Stomach (tissue), 4 donors: ENCODE results near the gene PDE9A.

Experiments
- CTCF ChIP-seq, 7 experiments: fragments of 450-650 bp in 4 of 7; fragments of 200-600 bp in 3 of 7; sonication (generic) in 3 of 7; IDR thresholded peaks; one replicate each; pipeline ENCODE4 v1.5.1; 2016 to 2019; ENCODE audit warnings: antibody characterized with exemption in 7 of 7, control low read depth in 2 of 7, mild to moderate bottlenecking in 1 of 7
- EP300 ChIP-seq: sonication (generic); formaldehyde crosslinking; IDR thresholded peaks from one replicate; pipeline ENCODE4 v1.6.1; 2017; ENCODE audit warnings: antibody characterized with exemption
- POLR2A ChIP-seq, 4 donors: fragments of 450-650 bp; IDR thresholded peaks; one replicate each; pipeline ENCODE4 v1.6.1; 2016; ENCODE audit warnings: antibody characterized with exemption in 4 of 4, control low read depth in 2 of 4, mild to moderate bottlenecking in 1 of 4, moderate library complexity in 1 of 4
- POLR2AphosphoS5 ChIP-seq, 3 donors: sonication (generic); formaldehyde crosslinking; IDR thresholded peaks; one replicate each; pipeline ENCODE4 v1.6.1; 2016; ENCODE audit warnings: antibody characterized with exemption in 3 of 3

DNA sequence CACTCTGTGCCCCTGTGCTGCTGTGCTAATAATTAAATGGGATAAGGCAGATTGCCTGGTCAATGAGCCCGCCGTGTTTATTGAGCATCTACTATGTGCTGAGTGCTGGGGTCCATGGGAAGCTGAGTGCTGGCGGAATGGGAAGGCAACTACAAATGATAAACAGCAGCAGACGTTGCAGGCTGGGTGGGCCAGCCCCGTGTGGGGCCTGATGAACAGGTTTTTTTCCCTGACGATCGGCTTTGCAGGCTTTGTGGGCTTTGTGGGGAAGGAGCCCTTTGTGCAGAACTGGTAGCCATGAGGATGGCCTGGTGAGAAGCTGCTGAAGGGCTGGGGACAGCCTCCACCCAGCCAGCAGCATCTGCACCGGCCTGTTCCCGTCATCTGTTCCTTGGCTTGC is 3.5 kb downstream of the PDE9A start:
- TF ChIP-seq CTCF (IDR thresholded peaks at IDR 0.05) (no peak), POLR2A (IDR thresholded peaks at IDR 0.05) (no peak), POLR2AphosphoS5 (IDR thresholded peaks at IDR 0.05) (no peak), EP300 (no peak)
